ENCODE measurements around the gene DPP6.

DNA sequence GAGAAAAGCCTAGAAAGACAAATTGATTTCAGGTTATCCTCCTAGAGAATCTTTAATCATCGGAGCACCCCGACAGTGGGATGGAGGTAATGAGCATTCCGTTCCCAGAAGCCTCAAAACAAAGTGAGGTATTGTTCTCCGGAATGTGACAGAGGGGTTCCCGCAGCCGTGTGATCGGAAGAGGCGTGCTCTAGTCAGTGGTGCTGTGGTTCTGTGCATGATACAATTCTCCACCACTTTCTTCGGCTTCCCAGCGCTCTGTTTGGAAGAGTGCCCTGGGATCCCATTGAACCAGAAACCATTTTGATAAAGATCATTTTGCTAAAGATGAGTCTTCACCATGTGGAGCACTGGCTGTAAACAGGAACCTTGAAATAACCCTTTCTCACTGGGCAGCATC lies 516.1 kb downstream of the DPP6 start:
- TF ChIP-seq POLR2A (IDR thresholded peaks at IDR 0.05) (no peak), CTCF (IDR thresholded peaks at IDR 0.05 in 4 of 5, conservative IDR thresholded peaks at IDR 0.05 in 1 of 5) (no peak)
